MM.1S (cell line): ENCODE data around the gene MPZL3.

Experiments
- CTCF ChIP-seq: fragments of 300-600 bp; sonication (generic); IDR thresholded peaks from 2 replicates; pipeline ENCODE4 v1.5.1; 2016; ENCODE audit warnings: antibody characterized with exemption, low read length, mixed read lengths
- EZH2 ChIP-seq: fragments of 300-600 bp; sonication (generic); optimal IDR thresholded peaks from 2 replicates; pipeline ENCODE3; 2017; ENCODE audit warnings: low read depth, mild to moderate bottlenecking, antibody characterized with exemption, low read length, mixed read lengths
- EZH2phosphoT487 ChIP-seq: fragments of 300-600 bp; sonication (generic); IDR thresholded peaks from 2 replicates; pipeline ENCODE4 v1.6.1; 2018; ENCODE audit warnings: antibody characterized with exemption, low read length

- TF ChIP-seq CTCF (no peak), EZH2 (no peak), EZH2phosphoT487 (no peak)
These were observed 25.4 kb downstream of the MPZL3 start for GRCh38 chr11:118226781-118227180.
